ENCODE data around the gene PDE6B. TPM values are rescaled to one million over a fixed set of nuclear protein-coding genes. Genes with fewer than 3 reads are reported as not detected.
"Not testable (repeated sequence)": the region's sequence is repeated elsewhere in the genome, so short reads cannot be mapped to it uniquely, and the experiment has no call there.

Gene PDE6B
- total RNA-seq, 2 experiments from 2014 or later = 10.0 to 14.6 TPM

- H3K36me3 Mint-ChIP-seq; ATAC-seq; H3K9me3 Mint-ChIP-seq (ENCODE audit: low read depth); H3K27ac Mint-ChIP-seq; CTCF ChIA-PET; H3K4me1 Mint-ChIP-seq; H3K4me3 Mint-ChIP-seq; DNase-seq: not testable (repeated sequence)
- peaks cover 19% of the 10 kb centered on the region for H3K27me3 Mint-ChIP-seq
These were observed 69.1 kb downstream of the PDE6B start for GRCh38 chr4:694341-694940.

- DNase-seq (no peak), ATAC-seq (peak; percentile 13)
- peaks cover 2% of the 10 kb centered on the region for H3K27me3 Mint-ChIP-seq
- CTCF ChIA-PET = interaction anchor here (1.0 to 1.3 kb wide), 3 partner anchors 13 to 26 kb away, joined by 3 to 4 read pairs (median 3); partner anchors contain the start of genes ATP5ME and MYL5
- no peaks in the 10 kb centered on the region for H3K9me3 Mint-ChIP-seq (ENCODE audit: low read depth)
- no peak overlapping the region for H3K4me3 Mint-ChIP-seq
- H3K27ac Mint-ChIP-seq = peak overlapping the region; percentile 94
- H3K36me3 Mint-ChIP-seq = no peaks in the 10 kb centered on the region
- peaks cover 19% of the 10 kb centered on the region for H3K4me1 Mint-ChIP-seq
These were observed 74.6 kb downstream of the PDE6B start for GRCh38 chr4:699816-700580.

- H3K9me3 Mint-ChIP-seq (ENCODE audit: low read depth) = no peaks in the 10 kb centered on the region
- no peak for ATAC-seq
- DNase-seq = no peak
- peak overlapping the region; percentile 16 for H3K27ac Mint-ChIP-seq
- H3K4me1 Mint-ChIP-seq = peaks cover 19% of the 10 kb centered on the region
- H3K27me3 Mint-ChIP-seq = peaks cover 2% of the 10 kb centered on the region
- H3K4me3 Mint-ChIP-seq = no peak overlapping the region
- H3K36me3 Mint-ChIP-seq = no peaks in the 10 kb centered on the region
- CTCF ChIA-PET = no interaction called here
These were observed 75.4 kb downstream of the PDE6B start for GRCh38 chr4:700587-701264.

GRCh38 chr4:702618-703048, 77.3 kb downstream of the PDE6B start:
- peaks cover 19% of the 10 kb centered on the region for H3K4me1 Mint-ChIP-seq
- ATAC-seq (no peak), DNase-seq (no peak)
- CTCF ChIA-PET = no interaction called here
- H3K27me3 Mint-ChIP-seq = no peaks in the 10 kb centered on the region
- no peaks in the 10 kb centered on the region for H3K36me3 Mint-ChIP-seq
- H3K4me3 Mint-ChIP-seq = no peak overlapping the region
- no peaks in the 10 kb centered on the region for H3K9me3 Mint-ChIP-seq (ENCODE audit: low read depth)
- no peak overlapping the region for H3K27ac Mint-ChIP-seq

- H3K27ac Mint-ChIP-seq = no peak overlapping the region
- DNase-seq (no peak), ATAC-seq (no peak)
- H3K27me3 Mint-ChIP-seq = no peaks in the 10 kb centered on the region
- H3K36me3 Mint-ChIP-seq = peaks cover 1% of the 10 kb centered on the region
- H3K4me3 Mint-ChIP-seq = no peak overlapping the region
- peaks cover 19% of the 10 kb centered on the region for H3K4me1 Mint-ChIP-seq
- no peaks in the 10 kb centered on the region for H3K9me3 Mint-ChIP-seq (ENCODE audit: low read depth)
- CTCF ChIA-PET = no interaction called here
These were observed 78.2 kb downstream of the PDE6B start for GRCh38 chr4:703336-704197.

GRCh38 chr4:704198-704891, 79.0 kb downstream of the PDE6B start:
- no peak for ATAC-seq
- H3K36me3 Mint-ChIP-seq = peaks cover 7% of the 10 kb centered on the region
- H3K27ac Mint-ChIP-seq = no peak overlapping the region
- peaks cover 21% of the 10 kb centered on the region for H3K4me1 Mint-ChIP-seq
- H3K9me3 Mint-ChIP-seq (ENCODE audit: low read depth) = no peaks in the 10 kb centered on the region
- no peaks in the 10 kb centered on the region for H3K27me3 Mint-ChIP-seq
- no peak for DNase-seq
- CTCF ChIA-PET = no interaction called here
- no peak overlapping the region for H3K4me3 Mint-ChIP-seq

GRCh38 chr4:704971-705277, 79.6 kb downstream of the PDE6B start:
- DNase-seq = no peak
- CTCF ChIA-PET = no interaction called here
- peaks cover 20% of the 10 kb centered on the region for H3K4me1 Mint-ChIP-seq
- H3K27me3 Mint-ChIP-seq = no peaks in the 10 kb centered on the region
- no peaks in the 10 kb centered on the region for H3K9me3 Mint-ChIP-seq (ENCODE audit: low read depth)
- peak overlapping the region; percentile 70 for H3K4me3 Mint-ChIP-seq
- H3K27ac Mint-ChIP-seq = no peak overlapping the region
- no peak for ATAC-seq
- H3K36me3 Mint-ChIP-seq = peaks cover 12% of the 10 kb centered on the region

GRCh38 chr4:705278-706082, 80.1 kb downstream of the PDE6B start, which contains the start of gene PCGF3:
TSS of gene PCGF3 (plus strand) at chr4:705832. CDS start at chr4:733681, 27,849 bp downstream.
- peaks cover 14% of the 10 kb centered on the region for H3K4me1 Mint-ChIP-seq
- CTCF ChIA-PET = no interaction called here

GRCh38 chr4:706083-706633, 80.8 kb downstream of the PDE6B start:
- DNase-seq; ATAC-seq; CTCF ChIA-PET; H3K9me3 Mint-ChIP-seq (ENCODE audit: low read depth); H3K27me3 Mint-ChIP-seq: not testable (repeated sequence)
- peaks cover 10% of the 10 kb centered on the region for H3K4me1 Mint-ChIP-seq
- peak overlapping the region; percentile 15 for H3K27ac Mint-ChIP-seq
- H3K4me3 Mint-ChIP-seq = peak overlapping the region; percentile 50
- H3K36me3 Mint-ChIP-seq = peaks cover 16% of the 10 kb centered on the region

More at GRCh38 chr4:705278-706082, 80.1 kb downstream of the PDE6B start, which contains the start of gene PCGF3:
- Mint-ChIP-seq H3K4me3 (peak within 1 kb of the TSS; percentile 70), H3K36me3 (peaks cover 15% of the 10 kb centered on the region), H3K27ac (peak within 1 kb of the TSS; percentile 71), H3K9me3 (ENCODE audit: low read depth) (no peaks in the 10 kb centered on the region), H3K27me3 (no peaks in the 10 kb centered on the region)
- DNase-seq (peak; percentile 97), ATAC-seq (peak; percentile 97)

GRCh38 chr4:706834-707598, 81.6 kb downstream of the PDE6B start:
- Mint-ChIP-seq H3K27me3 (no peaks in the 10 kb centered on the region), H3K4me1 (peaks cover 10% of the 10 kb centered on the region), H3K9me3 (ENCODE audit: low read depth) (no peaks in the 10 kb centered on the region), H3K27ac (no peak overlapping the region), H3K4me3 (no peak overlapping the region), H3K36me3 (peaks cover 17% of the 10 kb centered on the region)
- CTCF ChIA-PET = no interaction called here
- no peak for ATAC-seq
- no peak for DNase-seq

- Mint-ChIP-seq H3K4me1 (peaks cover 11% of the 10 kb centered on the region), H3K36me3 (peaks cover 18% of the 10 kb centered on the region), H3K27me3 (no peaks in the 10 kb centered on the region), H3K4me3 (no peak overlapping the region), H3K9me3 (ENCODE audit: low read depth) (no peaks in the 10 kb centered on the region), H3K27ac (no peak overlapping the region)
- DNase-seq (no peak), ATAC-seq (no peak)
- CTCF ChIA-PET = no interaction called here
These were observed 82.7 kb downstream of the PDE6B start for GRCh38 chr4:707929-708630.
